Chondrocyte (in vitro differentiated cells): ENCODE measurements around the gene METTL18. TPM values are rescaled to one million over a fixed set of nuclear protein-coding genes. Genes with fewer than 3 reads are reported as not detected.

Experiments used
- DNase-seq: peaks from one replicate; pipeline ENCODE4 v3.0.0; 2021; ENCODE audit warnings: mixed read lengths, low spot score
- H3K27ac Mint-ChIP-seq: one replicate; pipeline ENCODE4 v1.8.0; 2021; ENCODE audit warnings: mild to moderate bottlenecking, moderate library complexity, mixed read lengths; ENCODE audit not compliant: unreplicated experiment
- H3K27me3 Mint-ChIP-seq: 2 replicates; pipeline ENCODE4 v1.8.0; 2021; ENCODE audit warnings: low read depth, mixed read lengths
- H3K36me3 Mint-ChIP-seq: 2 replicates; pipeline ENCODE4 v1.8.0; 2021; ENCODE audit warnings: low read depth, mixed read lengths
- H3K4me1 Mint-ChIP-seq: 2 replicates; pipeline ENCODE4 v1.8.0; 2021; ENCODE audit warnings: low read depth, mild to moderate bottlenecking, mixed read lengths
- H3K4me3 Mint-ChIP-seq: one replicate; pipeline ENCODE4 v1.8.0; 2021; ENCODE audit warnings: mild to moderate bottlenecking, moderate library complexity, mixed read lengths; ENCODE audit not compliant: unreplicated experiment
- H3K9me3 Mint-ChIP-seq: 2 replicates; pipeline ENCODE4 v1.8.0; 2021; ENCODE audit warnings: low read depth, mixed read lengths
- CTCF ChIP-seq: fragments of 200-600 bp; sonication (generic); IDR thresholded peaks from 2 replicates; pipeline ENCODE4 v1.5.0; 2021; ENCODE audit warnings: antibody characterized with exemption, mild to moderate bottlenecking, moderate library complexity
- long read RNA-seq: library from polyadenylated mRNA; stranded (forward); transcript quantifications from one replicate; pipeline ENCODE4 v2.0.0, GENCODE V29; 2021
- total RNA-seq: library from RNA; stranded (reverse); gene quantifications from 3 replicates; pipeline ENCODE4 v1.2.1, GENCODE V29; 2021

Gene METTL18
- total RNA-seq: 3.7 to 5.3 TPM (median 4.5 TPM) in 3 replicates
- long read RNA-seq, partial matches to known transcripts: 0 of 5 reads
- long read RNA-seq, other reads (novel, unspliced or antisense): 1 of 5 reads

GRCh38 chr1:169794530-169795416, at the start of gene METTL18:
TSS of gene METTL18 (minus strand) at chr1:169794907. CDS start at chr1:169793695, 1,212 bp downstream.
- H3K27me3 Mint-ChIP-seq: no peaks in the 10 kb centered on the region
- H3K27ac Mint-ChIP-seq: peak within 1 kb of the TSS; percentile 95
- H3K9me3 Mint-ChIP-seq: no peaks in the 10 kb centered on the region
- peak within 1 kb of the TSS; percentile 95 for H3K4me3 Mint-ChIP-seq
- peaks cover 7% of the 10 kb centered on the region for H3K36me3 Mint-ChIP-seq
- peak; percentile 93 for DNase-seq
- H3K4me1 Mint-ChIP-seq: peaks cover 24% of the 10 kb centered on the region
- TF ChIP-seq CTCF: no peak

- H3K4me3 Mint-ChIP-seq: no peak overlapping the region
These were observed 44.2 kb upstream of the METTL18 start for GRCh38 chr1:169838942-169839341.

GRCh38 chr1:169836198-169836597, 41.5 kb upstream of the METTL18 start:
- peaks cover 30% of the 10 kb centered on the region for H3K36me3 Mint-ChIP-seq
- H3K9me3 Mint-ChIP-seq: peaks cover 23% of the 10 kb centered on the region
- H3K27ac Mint-ChIP-seq: no peak overlapping the region
- TF ChIP-seq CTCF: no peak
- H3K4me1 Mint-ChIP-seq: peaks cover 6% of the 10 kb centered on the region
- no peak for DNase-seq
- no peaks in the 10 kb centered on the region for H3K27me3 Mint-ChIP-seq
- no peak overlapping the region for H3K4me3 Mint-ChIP-seq

More at GRCh38 chr1:169838942-169839341, 44.2 kb upstream of the METTL18 start:
- no peaks in the 10 kb centered on the region for H3K27me3 Mint-ChIP-seq
- peaks cover 27% of the 10 kb centered on the region for H3K9me3 Mint-ChIP-seq
- H3K36me3 Mint-ChIP-seq: peaks cover 36% of the 10 kb centered on the region
- TF ChIP-seq CTCF: no peak
- DNase-seq: no peak
- H3K27ac Mint-ChIP-seq: no peak overlapping the region
- H3K4me1 Mint-ChIP-seq: peaks cover 6% of the 10 kb centered on the region

GRCh38 chr1:169835647-169836046, 40.9 kb upstream of the METTL18 start:
- Mint-ChIP-seq H3K4me3 (no peak overlapping the region), H3K27me3 (no peaks in the 10 kb centered on the region), H3K9me3 (peaks cover 17% of the 10 kb centered on the region), H3K36me3 (peaks cover 28% of the 10 kb centered on the region), H3K4me1 (peaks cover 6% of the 10 kb centered on the region), H3K27ac (no peak overlapping the region)
- TF ChIP-seq CTCF: no peak
- DNase-seq: no peak

DNA sequence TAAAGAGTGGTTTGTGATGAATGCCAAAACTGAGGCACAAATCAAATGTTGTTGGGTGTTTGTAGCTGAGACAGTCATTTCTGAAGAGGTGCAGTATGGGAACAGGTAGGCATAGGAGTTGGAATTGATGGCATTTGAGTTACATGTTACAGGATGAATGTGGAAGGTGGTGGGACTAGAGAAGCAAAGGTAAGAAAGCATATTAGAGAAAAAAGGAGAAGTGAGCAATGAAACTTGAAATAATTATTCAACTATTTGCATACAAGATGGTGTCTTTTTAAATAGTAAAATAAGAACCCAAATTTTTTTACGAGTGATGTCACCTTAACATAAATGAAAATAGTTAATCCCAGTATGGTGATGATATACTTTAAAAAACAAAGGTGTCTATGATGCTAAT, 40.2 kb upstream of the METTL18 start:
- H3K27me3 Mint-ChIP-seq: no peaks in the 10 kb centered on the region
- peaks cover 6% of the 10 kb centered on the region for H3K4me1 Mint-ChIP-seq
- H3K36me3 Mint-ChIP-seq: peaks cover 26% of the 10 kb centered on the region
- no peak overlapping the region for H3K27ac Mint-ChIP-seq
- peaks cover 13% of the 10 kb centered on the region for H3K9me3 Mint-ChIP-seq
- H3K4me3 Mint-ChIP-seq: no peak overlapping the region
- DNase-seq: no peak
- no peak for TF ChIP-seq CTCF
